ENCODE data around the gene TGM4.

The TGM4 gene

DNA sequence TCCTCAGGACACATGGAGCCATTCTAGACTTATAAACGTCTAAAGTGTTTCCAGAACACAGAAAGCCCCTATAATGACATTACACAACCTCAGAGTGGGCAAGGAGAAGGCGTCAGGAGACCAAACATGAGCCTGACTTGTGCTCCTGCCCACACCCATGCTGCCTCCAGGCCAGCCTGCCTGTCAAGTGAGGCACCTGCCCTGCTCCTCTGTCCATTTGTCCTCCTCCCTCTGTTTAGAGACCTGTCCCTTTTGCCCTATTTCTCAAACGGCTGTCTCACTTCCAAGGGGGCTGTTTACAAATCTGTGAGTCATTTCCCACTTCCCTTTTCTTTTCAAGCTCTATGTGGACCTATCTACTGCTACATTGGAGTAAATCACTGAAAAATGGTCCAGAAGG is 80.6 kb downstream of the TGM4 start:
- no peak for DNase-seq (ENCODE audit: low spot score)

DNA sequence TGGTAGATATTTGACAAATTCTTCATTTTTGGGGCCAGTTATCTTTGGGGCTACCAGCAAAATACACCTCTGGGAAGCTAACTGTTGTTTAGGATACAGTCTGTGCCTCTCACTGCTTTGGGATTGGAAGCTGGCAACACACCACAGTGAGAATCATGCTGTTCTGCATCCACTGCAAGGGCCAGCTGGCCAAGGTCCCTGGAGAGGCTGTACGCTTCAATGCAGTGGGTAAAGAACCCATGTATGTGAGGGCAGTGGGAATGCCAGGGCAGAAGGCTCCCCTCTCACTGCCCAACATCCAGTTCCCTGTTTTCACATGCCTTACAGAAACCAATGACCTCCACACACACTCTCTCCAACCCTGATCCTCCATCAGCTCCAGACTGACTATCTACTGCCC is 81.5 kb downstream of the TGM4 start:
- no peak for DNase-seq (ENCODE audit: low spot score)

DNA sequence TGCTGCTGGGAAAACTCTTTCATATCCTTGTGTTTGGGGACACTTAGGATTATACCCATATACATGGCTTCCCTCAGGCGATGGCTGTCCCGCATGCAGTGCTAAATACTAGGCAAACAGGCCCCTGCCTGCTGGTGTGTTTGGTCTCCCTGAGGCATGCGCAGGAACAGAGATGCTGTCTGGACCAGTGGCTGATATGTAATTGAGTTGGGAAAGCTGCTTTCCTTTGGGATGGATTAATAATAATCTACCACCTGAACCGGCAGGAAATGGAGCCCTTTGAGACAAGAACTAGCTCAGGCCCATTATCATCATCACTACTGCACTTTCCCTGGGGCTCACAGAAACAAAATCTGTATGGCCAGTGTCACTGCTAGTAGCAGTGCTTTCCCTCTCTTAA is 83.6 kb downstream of the TGM4 start:
- DNase-seq (ENCODE audit: low spot score) = no peak

DNA sequence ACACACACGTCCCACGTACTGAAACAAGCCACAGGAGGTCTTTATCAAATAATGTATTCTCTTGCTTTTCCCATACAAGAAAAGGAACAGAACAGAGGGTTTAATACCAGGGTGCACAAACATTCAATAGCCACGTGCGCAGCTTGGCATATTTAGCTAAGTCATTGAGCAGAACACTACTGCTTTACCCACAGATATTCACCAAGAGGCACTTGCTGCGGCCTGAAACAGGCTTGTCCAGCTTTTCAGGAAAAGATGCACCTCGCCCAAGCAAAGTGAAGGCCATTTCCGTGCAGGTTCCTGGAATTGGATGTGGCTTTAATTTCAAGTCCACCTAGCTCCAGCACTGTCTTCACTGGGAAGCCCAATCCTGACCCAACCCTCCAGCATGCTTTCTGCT is 84.0 kb downstream of the TGM4 start:
- DNase-seq (ENCODE audit: low spot score) = no peak

DNA sequence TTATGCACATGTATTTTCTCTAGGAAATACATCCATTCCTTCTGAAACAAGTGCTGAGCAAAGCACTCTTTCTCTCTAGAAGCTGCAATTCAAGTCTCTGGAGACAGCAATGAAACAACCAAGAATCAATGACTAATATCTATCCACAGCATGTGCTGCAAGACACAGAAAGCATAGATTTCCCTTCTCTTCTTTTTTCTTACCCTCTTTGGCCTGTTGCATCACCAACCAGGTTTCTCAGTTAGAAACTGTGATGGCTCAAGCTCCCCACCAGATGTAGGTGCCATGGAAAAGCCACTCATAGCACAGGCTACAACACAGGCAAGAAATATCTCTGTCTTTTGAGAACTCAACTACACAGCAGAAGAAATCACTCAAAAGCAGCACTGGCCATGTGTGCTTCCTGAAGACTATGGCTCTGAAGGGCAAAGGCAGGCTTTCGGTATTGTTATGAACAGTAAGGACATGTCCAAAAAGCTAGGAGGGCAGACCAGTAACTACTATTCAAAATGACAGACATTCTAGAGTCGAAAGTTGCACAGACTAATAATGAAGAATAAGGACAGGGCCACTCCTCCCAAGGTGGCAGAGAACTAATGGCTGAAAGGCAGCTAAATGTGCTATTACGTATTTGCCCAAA is 86.1 kb downstream of the TGM4 start:
- DNase-seq (ENCODE audit: low spot score) = no peak

DNA sequence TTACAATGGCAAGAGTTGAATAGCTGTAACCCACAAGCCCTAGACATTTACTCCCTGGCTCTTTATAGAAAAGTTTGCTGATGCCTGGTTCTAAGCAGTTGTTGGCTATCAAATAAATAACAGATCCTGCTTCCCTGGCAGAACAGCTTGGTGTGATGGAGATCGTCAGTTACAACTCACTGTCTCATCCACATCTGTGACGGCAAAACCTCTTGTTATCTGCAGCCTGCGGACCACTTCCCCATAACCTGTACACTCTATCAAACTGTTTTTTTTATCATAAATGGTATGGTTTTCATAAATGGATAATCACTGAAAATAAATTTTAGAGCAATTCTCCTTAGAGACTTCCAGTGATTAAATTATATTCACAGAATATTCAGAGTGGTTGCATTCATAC is 87.5 kb downstream of the TGM4 start:
- DNase-seq (ENCODE audit: low spot score) = no peak

DNA sequence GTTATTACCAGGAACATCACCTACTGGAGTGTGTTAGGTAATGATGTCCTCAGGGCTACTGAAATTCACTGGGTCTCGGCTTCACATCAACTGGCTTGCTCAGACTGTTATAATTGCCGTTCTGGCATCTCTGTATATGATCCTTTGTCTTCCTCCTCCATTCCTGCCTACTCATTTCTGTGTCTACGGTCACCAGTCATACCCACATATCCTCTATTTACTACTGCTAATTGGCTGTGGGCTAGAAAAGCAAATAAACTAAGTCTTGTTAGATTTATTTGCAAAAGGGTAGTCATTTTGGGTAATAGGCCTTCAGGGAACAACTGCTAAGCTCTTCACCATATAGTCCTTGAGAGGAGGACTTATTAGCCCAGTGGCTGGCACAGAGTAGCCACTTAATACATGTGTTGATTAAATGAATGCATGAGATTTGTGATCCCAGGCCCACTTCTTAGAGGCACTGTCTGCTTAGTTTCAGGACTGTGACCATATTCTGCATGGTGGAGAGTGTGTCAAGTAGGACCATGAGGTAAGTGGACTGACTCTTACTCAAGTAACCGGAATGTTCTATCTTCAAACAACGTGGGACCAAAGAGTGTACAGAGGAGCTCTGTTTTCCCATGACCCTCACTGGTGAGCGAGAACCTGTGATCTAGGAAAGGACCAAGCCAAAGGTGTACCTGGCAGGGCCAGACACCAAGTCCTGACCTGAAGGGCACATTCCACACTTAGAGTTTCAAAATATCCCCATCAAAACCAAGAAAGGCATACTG is 88.4 kb downstream of the TGM4 start:
- DNase-seq (ENCODE audit: low spot score) = no peak

DNA sequence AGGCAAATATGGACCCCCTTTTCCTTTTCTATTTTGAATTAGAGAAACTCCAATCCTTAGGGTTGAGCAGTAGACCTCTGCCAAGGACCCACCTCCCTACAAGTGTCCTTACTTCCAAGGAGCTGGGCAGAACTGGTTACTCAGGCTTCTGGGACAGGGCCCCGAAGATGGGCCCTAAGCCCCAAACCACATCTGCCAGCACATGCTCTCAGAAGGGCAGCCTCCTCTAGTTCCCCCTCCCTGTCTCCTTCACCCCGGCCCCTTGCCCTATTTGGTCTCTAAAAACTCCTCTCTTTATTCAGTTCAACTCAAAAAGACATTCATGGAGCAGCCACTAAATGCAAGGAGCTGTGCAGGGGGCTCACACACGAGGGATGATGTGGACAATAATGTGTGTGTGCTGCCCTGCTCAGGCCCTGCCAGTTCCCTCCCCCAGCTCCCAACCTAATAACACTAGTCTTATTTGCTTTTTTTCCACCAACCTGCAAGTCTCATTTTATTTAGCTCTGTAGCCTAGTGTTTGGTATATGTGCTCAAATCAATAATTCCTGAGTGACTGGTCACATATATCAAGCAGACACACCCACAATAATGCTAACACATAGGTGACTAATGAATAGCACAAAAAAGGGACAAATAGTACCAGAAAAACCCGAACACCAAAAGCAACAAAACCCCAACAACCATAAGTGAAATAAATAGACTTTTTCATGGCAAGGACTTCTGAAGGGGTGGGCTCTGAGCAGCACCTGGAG is 89.3 kb downstream of the TGM4 start:
- no peak for DNase-seq (ENCODE audit: low spot score)

Measured in AG20443 (cell line).